GM19238 (cell line): ENCODE results near the gene RBFOX1.

Experiments
- DNase-seq: peaks from one replicate; pipeline ENCODE4 v3.0.0; 2011; ENCODE audit warnings: low spot score; ENCODE audit not compliant: insufficient read length

The RBFOX1 gene

GRCh38 chr16:7334801-7335560 lies 2.3 kb downstream of the RBFOX1 start:
- DNase-seq = no peak

- DNase-seq = no peak
These were observed 3.5 kb downstream of the RBFOX1 start for GRCh38 chr16:7335991-7336634.

- DNase-seq = no peak
These were observed 4.1 kb downstream of the RBFOX1 start for GRCh38 chr16:7336742-7337141.

- DNase-seq = no peak
These were observed 6.2 kb downstream of the RBFOX1 start for GRCh38 chr16:7338826-7339225.

- DNase-seq = no peak
These were observed 7.1 kb downstream of the RBFOX1 start for GRCh38 chr16:7339700-7340099.

- no peak for DNase-seq
These were observed 8.3 kb downstream of the RBFOX1 start for GRCh38 chr16:7340938-7341337.

GRCh38 chr16:7342598-7342997 lies 10.0 kb downstream of the RBFOX1 start:
- DNase-seq = no peak

- no peak for DNase-seq
These were observed 10.6 kb downstream of the RBFOX1 start for GRCh38 chr16:7343243-7343642.

- no peak for DNase-seq
These were observed 12.5 kb downstream of the RBFOX1 start for GRCh38 chr16:7344830-7345780.

- DNase-seq = no peak
These were observed 18.2 kb downstream of the RBFOX1 start for GRCh38 chr16:7350806-7351205.

- DNase-seq = no peak
These were observed 19.2 kb downstream of the RBFOX1 start for GRCh38 chr16:7351610-7352510.

GRCh38 chr16:7355758-7356157 lies 23.1 kb downstream of the RBFOX1 start:
- no peak for DNase-seq

GRCh38 chr16:7361416-7362129 lies 28.9 kb downstream of the RBFOX1 start:
- no peak for DNase-seq

GRCh38 chr16:7362231-7362630 lies 29.6 kb downstream of the RBFOX1 start:
- no peak for DNase-seq

GRCh38 chr16:7363422-7364417 lies 31.1 kb downstream of the RBFOX1 start:
- no peak for DNase-seq

GRCh38 chr16:7366041-7366440 lies 33.4 kb downstream of the RBFOX1 start:
- DNase-seq = no peak

- DNase-seq = no peak
These were observed 34.6 kb downstream of the RBFOX1 start for GRCh38 chr16:7366993-7367880.

GRCh38 chr16:7369204-7369603 lies 36.6 kb downstream of the RBFOX1 start:
- DNase-seq = no peak
